Activated T-cell treated with anti-CD3 and anti-CD28 coated beads for 1 hour (primary cell): ENCODE results near the gene DUOX1.
A peak's percentile ranks its signal among the peaks of the same experiment; 100 is the strongest.
"Not testable (repeated sequence)": the region's sequence is repeated elsewhere in the genome, so short reads cannot be mapped to it uniquely, and the experiment has no call there.

ENCODE experiments used
- DNase-seq: peaks from one replicate; pipeline ENCODE4 v3.0.0-alpha.2; 2020; ENCODE audit warnings: low read depth

DUOX1 gene

GRCh38 chr15:45129651-45130129 lies at the start of gene DUOX1, which contains the start of gene DUOXA1:
Gene DUOX1, plus strand, starts transcription at chr15:45129994. Its CDS starts 1,973 bp downstream, at chr15:45131967.
Gene DUOXA1, minus strand, starts transcription at chr15:45129879. Its CDS starts 6,865 bp downstream, at chr15:45123014.
- peak; percentile 16 for DNase-seq

- DNase-seq: not testable (repeated sequence)
Observed at GRCh38 chr15:45080593-45080992, 49.2 kb upstream of the DUOX1 start.

GRCh38 chr15:45082412-45082811 lies 47.4 kb upstream of the DUOX1 start:
- DNase-seq: not testable (repeated sequence)

GRCh38 chr15:45083223-45083622 lies 46.6 kb upstream of the DUOX1 start:
- no peak for DNase-seq

GRCh38 chr15:45084163-45084562 lies 45.6 kb upstream of the DUOX1 start:
- DNase-seq: no peak

GRCh38 chr15:45087513-45087912 lies 42.3 kb upstream of the DUOX1 start:
- DNase-seq: no peak

GRCh38 chr15:45088801-45089711 lies 40.7 kb upstream of the DUOX1 start:
- no peak for DNase-seq

GRCh38 chr15:45089712-45090373 lies 40.0 kb upstream of the DUOX1 start:
- no peak for DNase-seq

GRCh38 chr15:45091161-45091560 lies 38.6 kb upstream of the DUOX1 start:
- no peak for DNase-seq

GRCh38 chr15:45091576-45091975 lies 38.2 kb upstream of the DUOX1 start:
- DNase-seq: no peak

- DNase-seq: no peak
Observed at GRCh38 chr15:45093013-45093412, 36.8 kb upstream of the DUOX1 start.

GRCh38 chr15:45093622-45094357 lies 36.0 kb upstream of the DUOX1 start:
- DNase-seq: no peak

GRCh38 chr15:45094358-45094730 lies 35.5 kb upstream of the DUOX1 start:
- no peak for DNase-seq

- no peak for DNase-seq
Observed at GRCh38 chr15:45095661-45096060, 34.1 kb upstream of the DUOX1 start.

- DNase-seq: no peak
Observed at GRCh38 chr15:45097466-45097865, 32.3 kb upstream of the DUOX1 start.

- no peak for DNase-seq
Observed at GRCh38 chr15:45099549-45100165, 30.1 kb upstream of the DUOX1 start.

- no peak for DNase-seq
Observed at GRCh38 chr15:45100884-45101625, 28.7 kb upstream of the DUOX1 start.

GRCh38 chr15:45101749-45102148 lies 28.0 kb upstream of the DUOX1 start:
- DNase-seq: no peak

- DNase-seq: no peak
Observed at GRCh38 chr15:45102226-45102625, 27.6 kb upstream of the DUOX1 start.

- DNase-seq: not testable (repeated sequence)
Observed at GRCh38 chr15:45104170-45104569, 25.6 kb upstream of the DUOX1 start.

GRCh38 chr15:45105586-45105985 lies 24.2 kb upstream of the DUOX1 start:
- DNase-seq: no peak
